BLaER1 treated with 17β-estradiol and CSF1 and Interleukin-3, amounts not matched to agents 10 nM and 100 nM (cell line): ENCODE data around the gene CCDC178.
"Not testable (repeated sequence)": the region's sequence is repeated elsewhere in the genome, so short reads cannot be mapped to it uniquely, and the experiment has no call there.

Experiments
- H3K27ac ChIP-seq, 11 experiments: shearing (Covaris generic); formaldehyde crosslinking; 2 replicates each; pipeline ENCODE4 v1.8.1; 2022
- H3K27me3 ChIP-seq, 11 experiments: shearing (Covaris generic); formaldehyde crosslinking; 2 replicates each; pipeline ENCODE4 v1.8.1; 2022
- H3K36me3 ChIP-seq, 11 experiments: shearing (Covaris generic); formaldehyde crosslinking; 2 replicates each; pipeline ENCODE4 v1.8.1; 2022
- H3K4me1 ChIP-seq, 10 experiments: shearing (Covaris generic); formaldehyde crosslinking; 2 replicates each; pipeline ENCODE4 v1.8.1; 2022
- H3K4me2 ChIP-seq, 11 experiments: shearing (Covaris generic); formaldehyde crosslinking; 2 replicates each; pipeline ENCODE4 v1.8.1; 2022
- H3K4me3 ChIP-seq, 10 experiments: shearing (Covaris generic); formaldehyde crosslinking; 2 replicates each; pipeline ENCODE4 v1.8.1; 2022
- H3K9ac ChIP-seq, 11 experiments: shearing (Covaris generic); formaldehyde crosslinking; 2 replicates each; pipeline ENCODE4 v1.8.1; 2022
- H3K9me3 ChIP-seq, 11 experiments: shearing (Covaris generic); formaldehyde crosslinking; replicated peaks in 1 of 11; 2 replicates each; pipeline ENCODE4 v1.8.1; 2022
- H4K20me1 ChIP-seq, 11 experiments: shearing (Covaris generic); formaldehyde crosslinking; 2 replicates each; pipeline ENCODE4 v1.8.1; 2022
- Cebpa-rat ChIP-seq, 11 experiments: shearing (Covaris generic); IDR thresholded peaks; 2 replicates each; pipeline ENCODE4 v1.8.1; 2022

Gene CCDC178

GRCh38 chr18:33446604-33447003, 6.1 kb upstream of the CCDC178 start:
- Histone ChIP-seq H4K20me1 (no peaks in the 10 kb centered on the region), H3K4me3 (no peak overlapping the region), H3K27me3 (no peaks in the 10 kb centered on the region), H3K4me1 (no peaks in the 10 kb centered on the region), H3K9ac (no peak overlapping the region), H3K27ac (no peak overlapping the region), H3K4me2 (no peak overlapping the region), H3K9me3 (no peaks in the 10 kb centered on the region), H3K36me3 (no peaks in the 10 kb centered on the region)
- TF ChIP-seq Cebpa-rat (IDR thresholded peaks at IDR 0.05), result no peak

GRCh38 chr18:33444709-33445108, 4.2 kb upstream of the CCDC178 start:
- Histone ChIP-seq H3K9ac (no peak overlapping the region), H3K27ac (no peak overlapping the region), H3K4me1 (no peaks in the 10 kb centered on the region), H3K9me3 (peaks cover 6 to 10% (median 9%) of the 10 kb centered on the region in 11 experiments; a peak in 20 of 22 replicates), H3K36me3 (no peaks in the 10 kb centered on the region), H4K20me1 (no peaks in the 10 kb centered on the region), H3K27me3 (no peaks in the 10 kb centered on the region), H3K4me2 (no peak overlapping the region), H3K4me3 (no peak overlapping the region)
- no peak for TF ChIP-seq Cebpa-rat (IDR thresholded peaks at IDR 0.05)

- no peaks in the 10 kb centered on the region for H4K20me1 ChIP-seq
- H3K9me3 ChIP-seq, result no peaks in the 10 kb centered on the region
- H3K36me3 ChIP-seq, result no peaks in the 10 kb centered on the region
- TF ChIP-seq Cebpa-rat (IDR thresholded peaks at IDR 0.05), result no peak
- no peaks in the 10 kb centered on the region for H3K27me3 ChIP-seq
- no peak overlapping the region for H3K4me3 ChIP-seq
- H3K9ac ChIP-seq, result no peak overlapping the region
- H3K27ac ChIP-seq, result no peak overlapping the region
- H3K4me2 ChIP-seq, result no peak overlapping the region
- H3K4me1 ChIP-seq, result no peaks in the 10 kb centered on the region; a peak in 1 of 20 replicates
These were observed 7.7 kb downstream of the CCDC178 start for GRCh38 chr18:33432857-33433256.

GRCh38 chr18:33427549-33427948, 13.0 kb downstream of the CCDC178 start:
- no peaks in the 10 kb centered on the region for H3K36me3 ChIP-seq
- TF ChIP-seq Cebpa-rat (IDR thresholded peaks at IDR 0.05), result no peak
- no peak overlapping the region for H3K4me3 ChIP-seq

GRCh38 chr18:33424266-33424946, 16.1 kb downstream of the CCDC178 start:
- TF ChIP-seq Cebpa-rat (IDR thresholded peaks at IDR 0.05), result no peak
- H4K20me1 ChIP-seq, result no peaks in the 10 kb centered on the region
- no peak overlapping the region for H3K27ac ChIP-seq
- no peaks in the 10 kb centered on the region for H3K9me3 ChIP-seq
- no peaks in the 10 kb centered on the region for H3K36me3 ChIP-seq
- H3K4me2 ChIP-seq, result no peak overlapping the region
- no peak overlapping the region for H3K4me3 ChIP-seq
- H3K9ac ChIP-seq, result no peak overlapping the region
- no peaks in the 10 kb centered on the region for H3K27me3 ChIP-seq
- H3K4me1 ChIP-seq, result no peaks in the 10 kb centered on the region

More at GRCh38 chr18:33427549-33427948, 13.0 kb downstream of the CCDC178 start:
- H4K20me1 ChIP-seq, result no peaks in the 10 kb centered on the region
- no peaks in the 10 kb centered on the region for H3K27me3 ChIP-seq
- no peaks in the 10 kb centered on the region; a peak in 1 of 20 replicates for H3K4me1 ChIP-seq
- H3K27ac ChIP-seq, result no peak overlapping the region
- no peak overlapping the region for H3K4me2 ChIP-seq
- H3K9ac ChIP-seq, result no peak overlapping the region
- H3K9me3 ChIP-seq, result no peaks in the 10 kb centered on the region

GRCh38 chr18:33421225-33421624, 19.3 kb downstream of the CCDC178 start:
- Histone ChIP-seq H3K27ac (no peak overlapping the region), H3K4me2 (no peak overlapping the region), H3K4me3 (no peak overlapping the region), H3K9ac (no peak overlapping the region), H3K4me1 (no peaks in the 10 kb centered on the region), H3K27me3 (no peaks in the 10 kb centered on the region), H4K20me1 (no peaks in the 10 kb centered on the region), H3K9me3 (no peaks in the 10 kb centered on the region), H3K36me3 (no peaks in the 10 kb centered on the region)
- TF ChIP-seq Cebpa-rat (IDR thresholded peaks at IDR 0.05), result no peak

- no peak overlapping the region for H3K27ac ChIP-seq
- no peaks in the 10 kb centered on the region for H3K9me3 ChIP-seq
- no peaks in the 10 kb centered on the region for H3K27me3 ChIP-seq
- no peaks in the 10 kb centered on the region for H4K20me1 ChIP-seq
- H3K4me3 ChIP-seq, result no peak overlapping the region
- no peaks in the 10 kb centered on the region for H3K4me1 ChIP-seq
- H3K9ac ChIP-seq, result no peak overlapping the region
- no peaks in the 10 kb centered on the region for H3K36me3 ChIP-seq
- no peak for TF ChIP-seq Cebpa-rat (IDR thresholded peaks at IDR 0.05)
- H3K4me2 ChIP-seq, result no peak overlapping the region
These were observed 36.2 kb downstream of the CCDC178 start for GRCh38 chr18:33404244-33404873.

- not testable (repeated sequence) for H3K27me3 ChIP-seq, H4K20me1 ChIP-seq, H3K4me1 ChIP-seq, H3K9ac ChIP-seq, H3K9me3 ChIP-seq, H3K27ac ChIP-seq, H3K4me3 ChIP-seq, H3K36me3 ChIP-seq, H3K4me2 ChIP-seq
These were observed 41.6 kb downstream of the CCDC178 start for GRCh38 chr18:33398939-33399338.

GRCh38 chr18:33375829-33376228, 64.7 kb downstream of the CCDC178 start:
- no peak overlapping the region for H3K27ac ChIP-seq
- H3K4me3 ChIP-seq, result no peak overlapping the region
- H3K4me2 ChIP-seq, result no peak overlapping the region
- no peak overlapping the region for H3K9ac ChIP-seq
- no peaks in the 10 kb centered on the region for H3K36me3 ChIP-seq
- H4K20me1 ChIP-seq, result no peaks in the 10 kb centered on the region
- no peaks in the 10 kb centered on the region for H3K9me3 ChIP-seq
- H3K27me3 ChIP-seq, result no peaks in the 10 kb centered on the region
- TF ChIP-seq Cebpa-rat (IDR thresholded peaks at IDR 0.05), result no peak
- H3K4me1 ChIP-seq, result no peaks in the 10 kb centered on the region

- no peak for TF ChIP-seq Cebpa-rat (IDR thresholded peaks at IDR 0.05)
- H3K9ac ChIP-seq, result no peak overlapping the region
- no peaks in the 10 kb centered on the region for H4K20me1 ChIP-seq
- no peaks in the 10 kb centered on the region for H3K36me3 ChIP-seq
- H3K9me3 ChIP-seq, result no peaks in the 10 kb centered on the region
- no peaks in the 10 kb centered on the region for H3K27me3 ChIP-seq
- no peak overlapping the region for H3K27ac ChIP-seq
- no peaks in the 10 kb centered on the region for H3K4me1 ChIP-seq
- no peak overlapping the region for H3K4me2 ChIP-seq
- H3K4me3 ChIP-seq, result no peak overlapping the region
These were observed 68.1 kb downstream of the CCDC178 start for GRCh38 chr18:33372442-33372841.
